SK-N-SH (cell line): ENCODE results near the gene CACNG4. TPM values are rescaled to one million over a fixed set of nuclear protein-coding genes. Genes with fewer than 3 reads are reported as not detected.

Experiments
- CTCF ChIA-PET: fragments of 300-600, 350-600 bp; formaldehyde crosslinking; extraction: SDS; loops from one replicate; lab custom pipeline; 2021; lab: Yijun Ruan, JAX
- POLR2A ChIA-PET: fragments of 350-600 bp; sonication (Branson Sonifier 250); formaldehyde crosslinking; extraction: SDS; loops from one replicate; lab custom pipeline; 2020; ENCODE audit warnings: antibody characterized with exemption, inconsistent platforms; lab: Yijun Ruan, JAX
- DNase-seq: peaks from one replicate; pipeline ENCODE4 v3.0.0; 2012
- H2AFZ ChIP-seq: fragments of 200-600 bp; sonication (generic); 2 replicates; pipeline ENCODE4 v1.8.1; 2016; ENCODE audit warnings: antibody characterized with exemption, mild to moderate bottlenecking, low read depth
- H3F3A ChIP-seq: fragments of 200-600 bp; sonication (generic); replicated peaks from 2 replicates; pipeline ENCODE3; 2016; ENCODE audit warnings: antibody characterized with exemption, mild to moderate bottlenecking; ENCODE audit not compliant: insufficient read depth
- H3K27ac ChIP-seq, 2 experiments: fragments of 200-500 bp in 1 of 2; fragments of 200-600 bp in 1 of 2; sonication (Bioruptor generic) in 1 of 2; sonication (generic), shearing (Covaris generic) in 1 of 2; 2 replicates each; pipeline versions ENCODE4 v1.5.1 to v1.6.1; 2014 to 2016; ENCODE audit warnings: low read depth in 2 of 2, inconsistent platforms in 1 of 2, low read length in 1 of 2, mild to moderate bottlenecking in 1 of 2, mixed read lengths in 1 of 2
- H3K27me3 ChIP-seq: fragments of 200-600 bp; sonication (generic), shearing (Covaris generic); 2 replicates; pipeline ENCODE4 v1.6.1; 2016; ENCODE audit warnings: mixed run types; ENCODE audit not compliant: insufficient read depth
- H3K36me3 ChIP-seq, 2 experiments: fragments of 200-500 bp in 1 of 2; fragments of 200-600 bp in 1 of 2; sonication (Bioruptor generic) in 1 of 2; sonication (generic) in 1 of 2; replicated peaks in 1 of 2; 2 replicates each; pipeline versions ENCODE3 to v1.5.1; 2014 to 2016; ENCODE audit warnings: low read length in 1 of 2, mild to moderate bottlenecking in 1 of 2; ENCODE audit not compliant: insufficient read depth in 2 of 2, control insufficient read depth in 1 of 2
- H3K4me1 ChIP-seq, 2 experiments: fragments of 200-500 bp in 1 of 2; fragments of 200-600 bp in 1 of 2; sonication (Bioruptor generic) in 1 of 2; sonication (generic), shearing (Covaris generic) in 1 of 2; 2 replicates each; pipeline versions ENCODE4 v1.5.1 to v1.6.1; 2014 to 2016; ENCODE audit warnings: low read depth in 1 of 2, low read length in 1 of 2, mixed run types in 1 of 2; ENCODE audit not compliant: insufficient read depth in 2 of 2, control insufficient read depth in 1 of 2
- H3K4me2 ChIP-seq: fragments of 200-600 bp; sonication (generic), shearing (Covaris generic); 2 replicates; pipeline ENCODE4 v1.6.1; 2017; ENCODE audit warnings: mixed run types
- H3K4me3 ChIP-seq, 2 experiments: fragments of 200-500 bp in 1 of 2; fragments of 200-600 bp in 1 of 2; sonication (Bioruptor generic) in 1 of 2; sonication (generic), shearing (Covaris generic) in 1 of 2; 2 replicates each; pipeline versions ENCODE4 v1.5.1 to v1.8.1; 2014 to 2016; ENCODE audit warnings: low read depth in 2 of 2, inconsistent platforms in 1 of 2, low read length in 1 of 2, mild to moderate bottlenecking in 1 of 2, mixed read lengths in 1 of 2, moderate library complexity in 1 of 2
- H3K79me2 ChIP-seq: fragments of 200-600 bp; sonication (generic); 2 replicates; pipeline ENCODE4 v1.8.1; 2017; ENCODE audit warnings: mild to moderate bottlenecking; ENCODE audit not compliant: insufficient read depth
- H3K9ac ChIP-seq: fragments of 200-600 bp; sonication (generic); 2 replicates; pipeline ENCODE4 v1.6.1; 2017; ENCODE audit warnings: mixed run types
- H3K9me2 ChIP-seq: fragments of 200-600 bp; sonication (generic); 2 replicates; pipeline ENCODE4 v1.6.1; 2017; ENCODE audit warnings: mixed run types
- H3K9me3 ChIP-seq: fragments of 200-600 bp; sonication (generic); 2 replicates; pipeline ENCODE4 v1.6.1; 2017; ENCODE audit warnings: mixed run types, mild to moderate bottlenecking, moderate library complexity
- H4K20me1 ChIP-seq: fragments of 200-600 bp; sonication (generic); 2 replicates; pipeline ENCODE4 v1.6.1; 2017; ENCODE audit warnings: mild to moderate bottlenecking, mixed run types; ENCODE audit not compliant: insufficient read depth
- ELF1 ChIP-seq: IDR thresholded peaks from 2 replicates; pipeline ENCODE4 v1.4.0; 2012
- EP300 ChIP-seq, 2 experiments: IDR thresholded peaks; 2 replicates each; pipeline versions ENCODE4 v1.4.0 to v1.6.1; 2012; ENCODE audit warnings: borderline replicate concordance in 1 of 2, low read depth in 1 of 2, low read length in 1 of 2
- EZH2phosphoT487 ChIP-seq: fragments of 200-600 bp; sonication (generic); IDR thresholded peaks from 2 replicates; pipeline ENCODE4 v1.6.1; 2017; ENCODE audit warnings: low read depth, mixed run types, mild to moderate bottlenecking, antibody characterized with exemption, moderate library complexity, borderline replicate concordance
- FOXJ3 ChIP-seq: sonication (generic); formaldehyde crosslinking; IDR thresholded peaks from 2 replicates; pipeline ENCODE4 v1.5.1; 2020; ENCODE audit warnings: mild to moderate bottlenecking, missing genetic modification reagents
- FOXM1 ChIP-seq: IDR thresholded peaks from 2 replicates; pipeline ENCODE4 v1.4.0; 2012; ENCODE audit warnings: low read depth, mild to moderate bottlenecking
- GABPA ChIP-seq: IDR thresholded peaks from 2 replicates; pipeline ENCODE4 v1.4.0; 2012; ENCODE audit warnings: low read depth, mild to moderate bottlenecking
- JUND ChIP-seq: IDR thresholded peaks from 2 replicates; pipeline ENCODE4 v1.4.0; 2012
- NRF1 ChIP-seq: IDR thresholded peaks from 2 replicates; pipeline ENCODE4 v1.6.1; 2012; ENCODE audit warnings: low read depth, mild to moderate bottlenecking, low read length
- POLR2AphosphoS5 ChIP-seq: IDR thresholded peaks from 2 replicates; pipeline ENCODE4 v1.6.1; 2012; ENCODE audit warnings: low read depth, low read length
- RCOR1 ChIP-seq: fragments of 150-350 bp; IDR thresholded peaks from 2 replicates; pipeline ENCODE4 v1.6.1; 2017; ENCODE audit warnings: antibody characterized with exemption, low read length
- TCF12 ChIP-seq: IDR thresholded peaks from 2 replicates; pipeline ENCODE4 v1.4.0; 2012
- WGBS: methylation state at CpG from one replicate; pipeline ENCODE4 v1.1.6; 2017; ENCODE audit warnings: low lambda C conversion rate; 5-methylcytosine and 5-hydroxymethylcytosine counted together
- polyA plus RNA-seq, 3 experiments: library from polyadenylated mRNA; depleted of rRNA; stranded (reverse); fragments of >200 nt; gene quantifications; 2 replicates each; pipeline ENCODE4 v1.2.3, GENCODE V29; 2012
- TF ChIP-seq, protein P1 (sequence below): IDR thresholded peaks from 2 replicates; pipeline ENCODE4 v1.6.1; 2012; ENCODE audit warnings: mild to moderate bottlenecking, low read depth, low read length, moderate library complexity
- TF ChIP-seq, protein P2 (sequence below): IDR thresholded peaks from 2 replicates; pipeline ENCODE4 v1.4.0; 2012; ENCODE audit warnings: low read depth, borderline replicate concordance
- TF ChIP-seq, protein P3 (sequence below): fragments of 200-600 bp; sonication (generic); IDR thresholded peaks from 2 replicates; pipeline ENCODE4 v1.6.1; 2017; ENCODE audit warnings: antibody characterized with exemption, mild to moderate bottlenecking, moderate library complexity
- TF ChIP-seq, protein P4 (sequence below): IDR thresholded peaks from 2 replicates; pipeline ENCODE4 v1.4.0; 2012; ENCODE audit warnings: low read depth, borderline replicate concordance

The CACNG4 gene
- polyA plus RNA-seq, 1 of the 3 experiments (the other 2 are of a cell fraction), result 13.2 TPM

DNA sequence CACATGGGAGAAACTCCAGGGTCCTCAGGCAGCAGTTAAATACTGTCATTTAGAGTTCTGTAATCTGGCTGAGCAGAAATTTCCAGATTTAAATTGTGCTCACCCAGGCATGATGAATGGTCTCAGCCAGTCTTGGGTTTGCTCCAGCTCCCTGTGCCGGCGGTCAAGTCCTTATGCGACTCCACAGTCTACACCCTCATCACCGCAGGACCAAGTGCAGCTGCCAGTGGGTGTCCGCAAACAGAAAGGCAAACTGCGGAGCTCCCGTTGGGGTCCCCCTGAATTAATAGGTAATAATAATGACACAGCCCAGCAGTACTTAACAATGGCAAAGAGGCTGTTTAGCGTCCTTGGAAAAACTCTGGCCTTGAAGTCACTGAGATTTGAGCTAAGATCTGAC, 3.9 kb upstream of the CACNG4 start:
- no peak overlapping the region for H3K4me2 ChIP-seq
- ChIA-PET POLR2A (interaction anchor here (0.8 kb wide), 1 partner anchor 11 kb away, joined by 3 read pairs; no protein-coding TSS in a partner anchor), CTCF (interaction anchor here (1.1 to 1.5 kb wide), 2 partner anchors 107 to 198 kb away, joined by 4 to 9 read pairs; no protein-coding TSS in a partner anchor)
- H3K27me3 ChIP-seq, result no peaks in the 10 kb centered on the region
- peaks cover 4% of the 10 kb centered on the region for H3F3A ChIP-seq
- H2AFZ ChIP-seq, result no peak overlapping the region
- no peak overlapping the region for H3K4me3 ChIP-seq
- no peaks in the 10 kb centered on the region for H3K9me3 ChIP-seq
- TF ChIP-seq JUND, result no peak
- 0 out of 4 replicates have a peak, but pooled peaks of 1 of the 2 experiments have one; percentile 10 for TF ChIP-seq EP300 (IDR thresholded peaks at IDR 0.05; ENCODE audit: borderline replicate concordance in 1 of 2, low read depth in 1 of 2, low read length in 1 of 2)
- no peak overlapping the region for H3K9ac ChIP-seq
- H3K79me2 ChIP-seq, result no peaks in the 10 kb centered on the region
- no peaks in the 10 kb centered on the region for H3K9me2 ChIP-seq
- no peaks in the 10 kb centered on the region for H3K36me3 ChIP-seq
- 93% methylated on average over 8 of the region's 8 CpGs for WGBS
- H4K20me1 ChIP-seq, result no peaks in the 10 kb centered on the region
- H3K4me1 ChIP-seq, result peaks cover 0 to 55% of the 10 kb centered on the region in 2 experiments; a peak in 1 of 4 replicates
- H3K27ac ChIP-seq, result peak overlapping the region in 1 of 2 experiments; percentile 48; a peak in 1 of 4 replicates
- no peak for DNase-seq

DNA sequence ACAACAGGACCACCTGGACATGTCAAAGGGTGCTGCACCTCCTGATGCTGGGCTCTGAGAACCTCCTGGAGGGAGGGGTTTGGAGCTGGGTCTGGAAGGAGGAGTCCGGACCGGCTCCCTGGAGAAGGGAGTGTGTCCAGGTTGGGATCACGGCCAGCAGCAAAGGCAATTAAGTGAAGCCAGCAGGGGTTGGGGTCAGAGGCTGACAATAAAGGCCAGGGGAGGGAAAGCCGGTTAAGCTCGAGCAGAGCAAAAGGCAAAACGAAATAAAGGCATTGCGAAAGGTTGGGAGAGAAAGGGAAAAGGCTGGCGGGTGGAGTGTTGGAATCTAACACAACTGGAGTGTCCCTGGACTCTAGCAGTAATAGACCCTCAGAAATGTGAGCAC, 992 bp upstream of the CACNG4 start:
- H3K9ac ChIP-seq, result no peak overlapping the region
- no peaks in the 10 kb centered on the region for H3K36me3 ChIP-seq
- H3F3A ChIP-seq, result peaks cover 4% of the 10 kb centered on the region
- TF ChIP-seq TCF12, result no peak
- TF ChIP-seq FOXJ3 (CRISPR knock-in tag), result no peak
- TF ChIP-seq GABPA, result no peak
- TF ChIP-seq, protein P1, sequence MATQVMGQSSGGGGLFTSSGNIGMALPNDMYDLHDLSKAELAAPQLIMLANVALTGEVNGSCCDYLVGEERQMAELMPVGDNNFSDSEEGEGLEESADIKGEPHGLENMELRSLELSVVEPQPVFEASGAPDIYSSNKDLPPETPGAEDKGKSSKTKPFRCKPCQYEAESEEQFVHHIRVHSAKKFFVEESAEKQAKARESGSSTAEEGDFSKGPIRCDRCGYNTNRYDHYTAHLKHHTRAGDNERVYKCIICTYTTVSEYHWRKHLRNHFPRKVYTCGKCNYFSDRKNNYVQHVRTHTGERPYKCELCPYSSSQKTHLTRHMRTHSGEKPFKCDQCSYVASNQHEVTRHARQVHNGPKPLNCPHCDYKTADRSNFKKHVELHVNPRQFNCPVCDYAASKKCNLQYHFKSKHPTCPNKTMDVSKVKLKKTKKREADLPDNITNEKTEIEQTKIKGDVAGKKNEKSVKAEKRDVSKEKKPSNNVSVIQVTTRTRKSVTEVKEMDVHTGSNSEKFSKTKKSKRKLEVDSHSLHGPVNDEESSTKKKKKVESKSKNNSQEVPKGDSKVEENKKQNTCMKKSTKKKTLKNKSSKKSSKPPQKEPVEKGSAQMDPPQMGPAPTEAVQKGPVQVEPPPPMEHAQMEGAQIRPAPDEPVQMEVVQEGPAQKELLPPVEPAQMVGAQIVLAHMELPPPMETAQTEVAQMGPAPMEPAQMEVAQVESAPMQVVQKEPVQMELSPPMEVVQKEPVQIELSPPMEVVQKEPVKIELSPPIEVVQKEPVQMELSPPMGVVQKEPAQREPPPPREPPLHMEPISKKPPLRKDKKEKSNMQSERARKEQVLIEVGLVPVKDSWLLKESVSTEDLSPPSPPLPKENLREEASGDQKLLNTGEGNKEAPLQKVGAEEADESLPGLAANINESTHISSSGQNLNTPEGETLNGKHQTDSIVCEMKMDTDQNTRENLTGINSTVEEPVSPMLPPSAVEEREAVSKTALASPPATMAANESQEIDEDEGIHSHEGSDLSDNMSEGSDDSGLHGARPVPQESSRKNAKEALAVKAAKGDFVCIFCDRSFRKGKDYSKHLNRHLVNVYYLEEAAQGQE, result no peak
- TF ChIP-seq ELF1, result no peak
- no peak for TF ChIP-seq FOXM1
- no peak for TF ChIP-seq EZH2phosphoT487
- TF ChIP-seq POLR2AphosphoS5, result no peak
- TF ChIP-seq, protein P2, sequence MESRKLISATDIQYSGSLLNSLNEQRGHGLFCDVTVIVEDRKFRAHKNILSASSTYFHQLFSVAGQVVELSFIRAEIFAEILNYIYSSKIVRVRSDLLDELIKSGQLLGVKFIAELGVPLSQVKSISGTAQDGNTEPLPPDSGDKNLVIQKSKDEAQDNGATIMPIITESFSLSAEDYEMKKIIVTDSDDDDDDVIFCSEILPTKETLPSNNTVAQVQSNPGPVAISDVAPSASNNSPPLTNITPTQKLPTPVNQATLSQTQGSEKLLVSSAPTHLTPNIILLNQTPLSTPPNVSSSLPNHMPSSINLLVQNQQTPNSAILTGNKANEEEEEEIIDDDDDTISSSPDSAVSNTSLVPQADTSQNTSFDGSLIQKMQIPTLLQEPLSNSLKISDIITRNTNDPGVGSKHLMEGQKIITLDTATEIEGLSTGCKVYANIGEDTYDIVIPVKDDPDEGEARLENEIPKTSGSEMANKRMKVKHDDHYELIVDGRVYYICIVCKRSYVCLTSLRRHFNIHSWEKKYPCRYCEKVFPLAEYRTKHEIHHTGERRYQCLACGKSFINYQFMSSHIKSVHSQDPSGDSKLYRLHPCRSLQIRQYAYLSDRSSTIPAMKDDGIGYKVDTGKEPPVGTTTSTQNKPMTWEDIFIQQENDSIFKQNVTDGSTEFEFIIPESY, result no peak
- TF ChIP-seq, protein P3, sequence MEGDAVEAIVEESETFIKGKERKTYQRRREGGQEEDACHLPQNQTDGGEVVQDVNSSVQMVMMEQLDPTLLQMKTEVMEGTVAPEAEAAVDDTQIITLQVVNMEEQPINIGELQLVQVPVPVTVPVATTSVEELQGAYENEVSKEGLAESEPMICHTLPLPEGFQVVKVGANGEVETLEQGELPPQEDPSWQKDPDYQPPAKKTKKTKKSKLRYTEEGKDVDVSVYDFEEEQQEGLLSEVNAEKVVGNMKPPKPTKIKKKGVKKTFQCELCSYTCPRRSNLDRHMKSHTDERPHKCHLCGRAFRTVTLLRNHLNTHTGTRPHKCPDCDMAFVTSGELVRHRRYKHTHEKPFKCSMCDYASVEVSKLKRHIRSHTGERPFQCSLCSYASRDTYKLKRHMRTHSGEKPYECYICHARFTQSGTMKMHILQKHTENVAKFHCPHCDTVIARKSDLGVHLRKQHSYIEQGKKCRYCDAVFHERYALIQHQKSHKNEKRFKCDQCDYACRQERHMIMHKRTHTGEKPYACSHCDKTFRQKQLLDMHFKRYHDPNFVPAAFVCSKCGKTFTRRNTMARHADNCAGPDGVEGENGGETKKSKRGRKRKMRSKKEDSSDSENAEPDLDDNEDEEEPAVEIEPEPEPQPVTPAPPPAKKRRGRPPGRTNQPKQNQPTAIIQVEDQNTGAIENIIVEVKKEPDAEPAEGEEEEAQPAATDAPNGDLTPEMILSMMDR, result no peak
- no peak for TF ChIP-seq RCOR1
- TF ChIP-seq, protein P4, sequence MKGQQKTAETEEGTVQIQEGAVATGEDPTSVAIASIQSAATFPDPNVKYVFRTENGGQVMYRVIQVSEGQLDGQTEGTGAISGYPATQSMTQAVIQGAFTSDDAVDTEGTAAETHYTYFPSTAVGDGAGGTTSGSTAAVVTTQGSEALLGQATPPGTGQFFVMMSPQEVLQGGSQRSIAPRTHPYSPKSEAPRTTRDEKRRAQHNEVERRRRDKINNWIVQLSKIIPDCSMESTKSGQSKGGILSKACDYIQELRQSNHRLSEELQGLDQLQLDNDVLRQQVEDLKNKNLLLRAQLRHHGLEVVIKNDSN, result no peak
- TF ChIP-seq NRF1, result no peak
- TF ChIP-seq, all 33 proteins: peak for 0
- ChIA-PET CTCF (interaction anchor here (0.8 to 1.4 kb wide), 2 partner anchors 57 to 67 kb away, joined by 3 to 5 read pairs; no protein-coding TSS in a partner anchor), POLR2A (interaction anchor here (0.7 to 5.8 kb wide), 7 partner anchors 9 to 195 kb away, joined by 3 to 95 read pairs (median 4); no protein-coding TSS in a partner anchor)
- Histone ChIP-seq H3K27me3 (no peaks in the 10 kb centered on the region), H3K4me2 (no peak overlapping the region), H3K9me3 (no peaks in the 10 kb centered on the region), H3K27ac (peak overlapping the region in 1 of 2 experiments; percentile 89; a peak in 2 of 4 replicates), H3K4me1 (peaks cover 0 to 59% of the 10 kb centered on the region in 2 experiments; a peak in 2 of 4 replicates), H3K4me3 (peak overlapping the region in 1 of 2 experiments; percentile 50; a peak in 2 of 4 replicates), H3K79me2 (peaks cover 15% of the 10 kb centered on the region; the same call in 1 of the 2 replicates), H2AFZ (no peak overlapping the region), H4K20me1 (peaks cover 18% of the 10 kb centered on the region), H3K9me2 (no peaks in the 10 kb centered on the region)
- peak; percentile 65 for DNase-seq
- WGBS, result 61% methylated on average over 8 of the region's 8 CpGs
